KOPT-K1 (cell line): ENCODE results near the gene WSCD1.

Experiments
- H3K27ac ChIP-seq: fragments of 200-600 bp; sonication (generic); 2 replicates; pipeline ENCODE4 v1.5.1; 2016; ENCODE audit warnings: antibody characterized with exemption, mild to moderate bottlenecking, low read depth, low read length; ENCODE audit not compliant: poor library complexity, severe bottlenecking
- H3K36me3 ChIP-seq: fragments of 200-600 bp; sonication (generic); 2 replicates; pipeline ENCODE4 v1.5.1; 2017; ENCODE audit warnings: antibody characterized with exemption, mild to moderate bottlenecking, low read length, moderate library complexity; ENCODE audit not compliant: insufficient read depth
- H3K9me3 ChIP-seq: fragments of 200-600 bp; sonication (generic); 2 replicates; pipeline ENCODE4 v1.5.1; 2017; ENCODE audit warnings: antibody characterized with exemption, low read length, mild to moderate bottlenecking; ENCODE audit not compliant: insufficient read depth, poor library complexity, severe bottlenecking

Gene WSCD1

DNA sequence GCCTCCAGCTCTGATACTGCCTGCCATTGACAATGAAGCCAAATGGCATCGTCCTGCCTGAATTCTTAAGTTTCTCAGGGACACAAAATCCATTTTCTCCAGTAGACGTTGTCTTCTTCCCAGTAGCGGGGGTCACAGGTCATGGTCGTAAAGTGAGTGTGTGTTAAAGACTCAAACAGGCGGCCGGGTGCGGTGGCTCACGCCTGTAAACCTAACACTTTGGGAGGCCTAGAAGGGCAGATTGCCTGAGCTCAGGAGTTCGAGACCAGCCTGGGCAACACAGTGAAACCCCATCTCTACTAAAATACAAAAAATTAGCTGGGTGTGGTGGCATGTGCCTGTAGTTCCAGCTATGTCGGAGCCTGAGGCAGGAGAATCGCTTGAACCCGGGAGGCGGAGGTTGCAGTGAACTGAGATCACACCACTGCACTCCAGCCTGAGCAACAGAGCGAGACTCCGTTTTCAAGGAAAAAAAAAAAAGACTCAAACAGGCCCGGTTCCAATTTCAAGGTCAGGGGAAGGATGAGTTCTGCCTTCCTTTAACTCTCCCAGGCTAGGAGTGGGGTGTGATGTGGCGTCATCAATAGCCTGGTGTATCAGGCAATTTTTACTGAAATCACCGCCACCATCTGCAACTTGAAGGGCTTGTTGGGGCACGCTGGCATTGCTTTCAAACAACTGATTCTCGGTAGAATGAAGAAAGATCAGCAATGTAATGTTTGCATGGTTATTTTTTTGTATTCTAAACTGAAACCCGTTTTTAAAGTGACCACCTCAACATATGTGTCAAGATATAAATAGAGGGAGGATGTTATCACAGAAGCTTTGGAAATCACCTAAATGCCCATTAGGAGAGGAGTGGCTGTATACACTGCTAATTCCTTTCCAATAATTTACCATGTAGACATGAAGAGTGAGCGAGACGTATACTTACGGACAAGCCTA, 91.0 kb downstream of the WSCD1 start:
- Histone ChIP-seq H3K9me3 (no peaks in the 10 kb centered on the region), H3K36me3 (no peaks in the 10 kb centered on the region), H3K27ac (no peak overlapping the region)

DNA sequence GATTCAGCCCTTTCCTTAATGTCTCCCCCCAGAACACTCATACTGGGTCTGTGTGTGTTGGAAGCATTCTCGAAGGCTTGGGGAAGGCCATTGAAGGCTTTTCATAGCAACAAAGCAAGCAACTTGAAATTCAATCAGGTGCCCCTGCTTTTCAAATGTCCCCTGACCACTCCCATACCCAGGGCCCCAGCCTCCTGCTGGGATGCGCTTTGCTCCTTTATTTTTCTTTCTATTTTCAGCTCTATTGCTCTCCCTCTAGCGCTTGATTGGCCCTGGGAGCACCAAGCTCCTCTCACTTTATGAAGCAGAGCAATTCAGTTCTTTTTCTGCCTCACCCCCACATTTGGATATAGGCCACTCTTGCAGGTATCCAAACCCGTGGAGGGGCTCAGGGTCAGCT, 92.0 kb downstream of the WSCD1 start:
- H3K36me3 ChIP-seq: no peaks in the 10 kb centered on the region
- H3K9me3 ChIP-seq: no peaks in the 10 kb centered on the region
- no peak overlapping the region for H3K27ac ChIP-seq

DNA sequence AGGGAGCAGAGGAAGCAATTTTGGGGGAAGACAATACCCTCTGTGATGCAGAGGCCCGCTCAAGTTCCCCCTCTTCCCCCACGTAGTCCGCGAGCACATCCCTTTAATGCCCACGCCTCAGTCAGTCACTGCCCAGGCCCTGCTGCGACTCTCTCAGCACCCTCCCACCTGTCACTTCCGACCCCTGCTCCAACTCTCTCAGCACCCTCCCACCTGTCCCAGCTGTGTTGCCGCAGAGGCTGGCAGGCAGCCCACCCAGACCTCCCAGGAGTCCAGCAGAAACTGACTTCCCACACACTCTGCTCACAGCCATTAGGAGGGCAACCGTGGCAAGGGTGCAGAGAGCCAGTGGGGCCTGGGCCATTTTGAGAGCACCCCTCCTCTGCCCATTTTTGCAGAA, 92.7 kb downstream of the WSCD1 start:
- H3K9me3 ChIP-seq: no peaks in the 10 kb centered on the region
- H3K27ac ChIP-seq: no peak overlapping the region
- H3K36me3 ChIP-seq: no peaks in the 10 kb centered on the region

DNA sequence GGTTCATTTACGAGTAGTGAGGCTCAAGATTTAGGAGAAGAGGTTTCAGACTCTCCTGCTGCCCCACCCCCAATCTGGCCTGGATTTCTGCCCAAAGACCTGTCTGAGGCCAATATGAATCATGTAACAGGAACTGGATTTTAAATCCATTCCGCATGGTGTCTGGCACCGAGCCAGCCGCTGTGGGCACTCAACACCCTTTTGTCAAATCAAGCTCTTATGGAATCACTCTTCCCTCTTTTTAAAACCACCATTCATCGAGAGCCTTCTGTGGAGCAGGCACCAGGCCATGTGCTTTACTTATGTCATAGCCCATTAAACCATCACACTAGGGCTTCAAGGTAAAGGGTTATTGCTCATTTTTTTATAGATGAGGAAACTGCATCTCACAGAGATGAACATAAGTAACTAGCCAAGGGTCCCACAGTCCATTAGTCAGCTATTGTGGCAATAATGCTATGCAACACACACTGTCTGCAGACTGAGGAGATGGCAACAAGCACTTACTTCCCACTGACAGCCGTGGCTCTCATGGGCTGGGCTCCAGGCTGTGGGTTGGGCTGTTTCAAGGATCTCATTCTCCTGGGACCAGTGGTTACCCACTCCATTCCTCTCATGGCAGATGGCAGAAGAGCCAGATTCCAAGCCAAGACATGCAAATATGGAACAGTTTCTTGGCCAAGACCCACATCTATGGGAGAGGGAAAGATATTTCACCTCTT, 93.6 kb downstream of the WSCD1 start:
- H3K36me3 ChIP-seq: no peaks in the 10 kb centered on the region
- H3K9me3 ChIP-seq: no peaks in the 10 kb centered on the region
- no peak overlapping the region for H3K27ac ChIP-seq

DNA sequence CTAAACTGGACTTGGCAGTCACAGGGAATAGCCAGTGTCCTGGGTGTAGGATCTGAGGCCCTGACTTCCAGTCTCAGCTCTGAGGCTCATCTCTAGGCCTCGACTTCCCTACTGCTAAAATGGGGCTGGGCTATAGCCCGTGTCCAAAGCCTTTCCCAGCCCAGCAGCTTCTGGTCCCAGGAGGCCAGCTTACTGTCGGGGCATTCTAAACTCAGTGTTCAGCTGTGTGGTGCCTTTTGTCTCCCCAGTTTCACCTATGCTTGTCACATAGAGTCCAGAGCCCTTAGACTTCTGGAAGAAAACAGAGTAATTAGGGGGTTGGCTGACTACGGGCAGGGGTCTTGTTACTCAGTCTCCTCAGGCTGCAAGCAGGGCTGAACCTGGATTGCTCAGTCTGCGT, 94.8 kb downstream of the WSCD1 start:
- no peak overlapping the region for H3K27ac ChIP-seq
- no peaks in the 10 kb centered on the region for H3K9me3 ChIP-seq
- H3K36me3 ChIP-seq: no peaks in the 10 kb centered on the region

DNA sequence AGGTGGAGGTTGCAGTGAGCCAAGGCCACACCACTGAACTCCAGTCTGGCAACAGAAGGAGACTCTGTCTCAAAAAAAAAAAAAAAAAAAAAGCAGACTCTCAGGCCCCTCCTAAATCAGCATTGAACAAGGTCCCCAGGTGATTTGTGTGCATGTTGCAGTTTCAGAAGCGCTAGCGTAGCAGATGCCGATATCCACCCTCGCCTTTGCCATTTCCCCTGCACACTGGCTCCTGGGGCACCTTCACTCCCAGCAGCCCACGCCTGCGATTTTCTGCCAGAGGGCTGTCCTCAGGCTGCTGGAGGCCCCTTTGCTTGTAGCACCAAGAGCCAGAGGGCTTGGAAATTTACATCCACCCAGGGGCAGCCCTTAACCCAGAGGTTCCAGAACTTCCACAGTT, 95.6 kb downstream of the WSCD1 start:
- Histone ChIP-seq H3K27ac (no peak overlapping the region), H3K36me3 (no peaks in the 10 kb centered on the region), H3K9me3 (no peaks in the 10 kb centered on the region)

DNA sequence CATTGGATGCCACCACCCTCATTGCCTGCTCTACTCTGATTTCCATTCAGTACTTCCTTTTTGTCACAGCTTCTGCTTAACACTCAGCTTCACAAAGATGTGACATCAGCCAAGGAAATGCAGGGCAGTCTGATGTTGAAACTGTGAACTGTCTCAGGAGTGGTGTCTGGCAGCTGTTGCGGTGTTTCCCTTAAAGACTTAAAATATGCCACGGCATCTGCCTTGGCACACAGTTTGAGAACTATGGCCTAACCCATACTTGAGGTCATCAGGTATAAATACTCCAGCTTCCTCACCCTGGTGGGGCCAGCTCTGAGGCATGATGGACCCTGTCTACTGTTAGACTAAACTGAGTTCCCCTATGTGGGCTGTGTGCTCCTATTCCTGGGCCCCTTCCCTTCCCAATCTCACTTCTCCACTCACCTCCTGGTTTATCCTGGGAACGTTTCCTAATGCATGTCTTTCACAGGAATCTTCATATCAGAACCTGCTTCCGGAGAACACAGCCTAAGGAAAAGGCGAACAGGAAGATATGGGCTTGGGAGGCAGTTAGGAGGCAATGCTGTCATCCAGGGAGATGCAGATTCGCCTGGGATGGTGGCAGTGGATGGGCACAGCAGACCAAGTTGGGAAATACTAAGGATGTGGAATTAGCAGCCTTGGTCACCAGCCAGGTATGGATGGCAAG, 96.5 kb downstream of the WSCD1 start:
- Histone ChIP-seq H3K36me3 (no peaks in the 10 kb centered on the region), H3K27ac (no peak overlapping the region), H3K9me3 (no peaks in the 10 kb centered on the region)

DNA sequence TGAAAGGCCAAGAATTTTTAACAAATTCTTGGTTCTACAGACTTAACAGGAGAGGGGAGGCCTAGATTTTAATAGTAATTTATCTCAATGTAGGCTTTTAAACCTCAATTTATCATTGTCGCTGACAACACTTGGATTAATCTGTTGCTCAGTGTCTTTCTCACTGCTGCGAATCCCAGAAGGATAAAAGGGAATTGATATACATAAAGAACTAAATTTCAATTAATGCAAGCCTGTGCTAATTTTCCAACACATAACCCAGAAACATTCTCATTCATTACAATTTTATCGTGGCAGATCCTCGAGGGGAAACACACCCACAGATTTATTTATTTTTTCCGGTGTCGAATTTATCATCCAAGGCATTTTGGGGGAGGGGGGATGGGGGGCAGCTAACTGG, 98.1 kb downstream of the WSCD1 start:
- H3K36me3 ChIP-seq: no peaks in the 10 kb centered on the region
- H3K9me3 ChIP-seq: no peaks in the 10 kb centered on the region
- H3K27ac ChIP-seq: no peak overlapping the region

DNA sequence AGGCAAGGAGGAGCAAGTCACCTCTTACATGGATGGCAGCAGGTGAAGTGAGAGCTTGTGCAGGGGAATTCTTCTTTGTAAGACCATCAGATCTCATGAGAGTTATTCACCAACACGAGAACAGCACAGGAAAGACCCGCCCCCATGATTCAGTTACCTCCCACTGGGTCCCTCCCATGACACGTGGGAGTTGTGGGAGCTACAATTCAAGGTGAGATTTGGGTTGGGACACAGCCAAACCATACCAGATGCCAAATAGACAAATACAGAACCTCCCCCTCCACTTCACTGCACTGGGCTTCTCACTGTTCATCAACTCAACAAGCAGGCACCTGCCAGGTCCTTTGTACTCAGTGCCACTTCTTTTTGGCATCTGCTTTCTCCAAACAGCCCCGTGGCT, 100.2 kb downstream of the WSCD1 start:
- no peaks in the 10 kb centered on the region for H3K9me3 ChIP-seq
- H3K27ac ChIP-seq: no peak overlapping the region
- H3K36me3 ChIP-seq: no peaks in the 10 kb centered on the region

DNA sequence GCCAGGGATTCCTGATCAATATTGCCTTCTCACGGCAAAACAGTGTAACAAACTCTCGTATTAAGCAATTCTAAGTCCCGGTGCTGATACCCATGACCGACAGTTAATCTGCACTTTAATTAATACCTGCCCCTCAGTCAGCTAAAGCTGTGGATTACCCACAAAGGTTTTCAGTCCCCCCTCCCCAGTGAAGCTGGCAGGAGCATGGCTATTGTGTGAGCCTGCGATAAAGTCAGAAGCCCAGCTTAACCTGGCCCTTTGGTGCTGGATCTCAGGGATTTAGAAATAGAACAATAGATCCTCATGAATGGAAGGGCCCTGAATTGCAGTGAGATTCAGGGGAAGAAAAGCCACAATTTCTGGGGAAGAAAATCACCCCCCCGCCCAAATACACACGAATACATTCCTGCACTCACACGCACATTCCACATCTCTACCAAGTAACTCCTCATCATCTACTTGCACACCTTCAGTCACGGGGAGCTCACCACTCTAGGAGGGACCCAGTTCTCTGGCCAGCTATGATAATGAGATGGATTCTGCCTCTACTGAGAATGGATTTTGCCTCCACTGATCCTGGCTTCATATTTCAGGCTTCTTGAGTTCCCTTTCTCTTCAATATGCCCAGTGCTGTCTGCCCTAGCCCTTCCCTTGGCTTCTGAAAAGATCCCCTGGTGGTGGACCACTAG, 102.6 kb downstream of the WSCD1 start:
- Histone ChIP-seq H3K27ac (no peak overlapping the region), H3K9me3 (no peaks in the 10 kb centered on the region), H3K36me3 (no peaks in the 10 kb centered on the region)

DNA sequence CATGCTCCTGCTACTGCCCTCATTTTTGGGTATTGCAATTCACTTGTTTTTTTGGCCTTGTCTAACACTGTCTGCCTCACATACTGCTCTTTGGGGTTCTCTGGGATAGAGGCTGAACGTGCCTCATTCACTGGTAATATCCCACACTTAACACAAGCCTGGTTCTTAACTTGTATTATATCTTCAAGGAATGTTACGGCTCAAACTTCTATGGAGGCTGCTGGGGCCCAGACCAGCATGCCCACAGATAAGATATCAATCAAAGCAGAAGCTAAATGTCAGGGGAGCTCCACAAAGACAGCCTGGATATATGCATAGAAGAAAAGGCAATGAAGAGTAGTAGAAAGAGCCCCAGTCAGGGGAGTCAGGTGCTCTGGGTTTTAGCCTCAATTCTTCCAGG, 103.5 kb downstream of the WSCD1 start:
- H3K9me3 ChIP-seq: no peaks in the 10 kb centered on the region
- H3K36me3 ChIP-seq: no peaks in the 10 kb centered on the region
- no peak overlapping the region for H3K27ac ChIP-seq
